Measurements from ENCODE around the gene ACO2. TPM values are rescaled to one million over a fixed set of nuclear protein-coding genes. Genes with fewer than 3 reads are reported as not detected.

ACO2 gene
- total RNA-seq, 1 experiment from 2014 or later: 105 TPM

DNA sequence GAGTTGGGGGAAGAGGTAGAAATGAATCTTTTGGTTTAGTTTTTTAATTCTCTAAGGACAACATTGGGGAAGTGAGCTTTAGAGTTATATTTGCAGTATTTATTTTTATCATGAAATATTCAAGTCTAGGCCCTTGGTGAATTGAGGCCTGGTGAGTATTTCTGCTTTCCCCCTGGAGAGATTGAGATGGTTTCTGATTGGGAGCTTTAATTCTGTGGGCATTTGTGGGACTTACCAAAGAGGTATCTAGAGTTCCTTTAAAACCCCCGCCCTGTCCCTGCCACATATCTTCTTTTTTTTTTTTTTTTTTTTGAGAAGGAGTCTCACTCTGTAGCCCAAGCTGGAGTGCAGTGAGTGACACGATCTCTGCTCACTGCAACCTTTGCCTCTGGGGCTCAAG is 9.6 kb downstream of the ACO2 start:
- H3K36me3 Mint-ChIP-seq (ENCODE audit: insufficient read depth, unreplicated experiment): peaks cover 37% of the 10 kb centered on the region
- no TSS peak for BruUV-seq (replicated peaks)
- ChIA-PET POLR2A (interaction anchor here (0.6 to 4.4 kb wide), 5 partner anchors 9 to 1151 kb away, joined by 3 to 39 read pairs (median 4); partner anchors contain the start of genes ACO2, PHF5A and TOB2), CTCF (interaction anchor here (0.6 to 2.5 kb wide), 4 partner anchors 10 to 75 kb away, joined by 3 to 10 read pairs (median 3); no protein-coding TSS in a partner anchor)
- no peak for DNase-seq (ENCODE audit: unreplicated experiment)
- no peaks in the 10 kb centered on the region for H3K9me3 Mint-ChIP-seq (ENCODE audit: unreplicated experiment)
- peak overlapping the region; percentile 37 for H3K27ac Mint-ChIP-seq (ENCODE audit: low read depth, unreplicated experiment)
- intact Hi-C loops (cut with micrococcal nuclease): no loop called here
- H3K4me3 Mint-ChIP-seq (ENCODE audit: unreplicated experiment): no peak overlapping the region
- no peak for TF ChIP-seq CTCF (IDR thresholded peaks at IDR 0.05; ENCODE audit: unreplicated experiment)
- no peaks in the 10 kb centered on the region for H3K27me3 Mint-ChIP-seq (ENCODE audit: insufficient read depth, unreplicated experiment)
- peaks cover 33% of the 10 kb centered on the region for H3K4me1 Mint-ChIP-seq (ENCODE audit: insufficient read depth, unreplicated experiment)

DNA sequence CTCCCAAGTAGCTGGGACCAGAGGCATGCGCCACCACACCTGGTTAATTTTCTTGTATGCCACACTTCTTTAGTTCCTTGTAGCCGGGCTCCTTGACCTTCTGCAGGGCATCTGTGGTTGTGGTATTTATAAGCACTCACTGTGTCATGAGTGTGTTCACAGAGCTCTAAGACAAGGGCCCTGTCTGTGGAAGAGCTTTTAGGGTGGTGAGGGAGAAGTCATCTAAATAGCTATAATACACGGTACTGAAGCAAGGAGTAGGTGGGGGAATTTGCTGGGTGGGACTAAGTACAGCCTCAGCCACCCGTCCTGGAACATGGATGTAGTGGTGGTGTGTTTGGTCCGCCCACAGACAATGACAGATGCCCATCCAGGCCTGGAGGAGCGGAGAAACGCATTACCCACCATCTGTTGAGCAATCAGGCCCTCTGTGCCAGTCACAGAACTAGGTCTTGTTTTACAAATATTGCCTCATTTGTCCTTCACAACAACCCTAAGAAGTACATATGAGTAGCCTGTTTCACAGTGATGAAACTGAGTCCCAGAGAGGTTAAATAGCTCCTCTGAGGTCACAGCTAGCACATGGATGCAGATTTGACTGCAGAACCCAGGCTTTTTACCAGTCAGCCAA is 10.1 kb downstream of the ACO2 start:
- peak overlapping the region; percentile 37 for H3K27ac Mint-ChIP-seq (ENCODE audit: low read depth, unreplicated experiment)
- BruUV-seq (replicated peaks): no TSS peak
- intact Hi-C loops (cut with micrococcal nuclease): no loop called here

DNA sequence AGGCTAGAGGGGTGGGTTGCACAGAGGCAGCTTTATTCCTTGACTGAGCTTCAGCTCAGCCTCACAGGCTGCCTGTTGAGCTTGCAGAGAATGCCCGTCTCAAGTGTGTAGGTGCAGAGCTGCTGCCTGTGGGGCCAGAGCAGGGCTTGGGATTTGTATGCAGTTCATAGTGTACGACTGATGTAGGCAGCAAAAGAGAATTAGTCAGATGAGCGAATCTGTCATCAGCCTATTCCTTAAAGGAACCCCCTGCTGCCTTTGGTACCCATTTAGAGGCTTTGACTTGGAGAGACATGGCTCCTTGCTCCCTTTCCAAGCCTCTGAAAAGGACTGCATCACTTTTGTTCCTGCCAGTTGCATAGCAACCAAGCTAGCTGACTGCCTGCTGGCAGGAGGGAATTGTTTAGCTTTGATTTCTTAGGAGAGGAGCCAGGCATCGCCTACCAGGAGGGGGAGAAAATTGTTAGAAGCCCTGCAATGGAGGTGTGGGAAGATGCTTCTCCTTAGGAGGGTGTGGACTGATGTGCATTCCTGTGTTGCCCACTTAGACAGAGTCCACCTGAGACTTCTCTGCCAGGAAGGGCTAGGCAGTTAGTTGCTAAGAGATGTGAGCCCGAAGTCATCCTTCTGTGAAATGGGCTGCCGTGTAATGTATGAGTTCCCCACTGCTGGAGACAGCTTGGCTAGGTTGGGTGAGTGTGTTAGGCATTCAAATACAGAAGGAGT is 10.9 kb downstream of the ACO2 start:
- peak; percentile 12 for DNase-seq (ENCODE audit: unreplicated experiment)
- peaks cover 35% of the 10 kb centered on the region for H3K36me3 Mint-ChIP-seq (ENCODE audit: insufficient read depth, unreplicated experiment)
- peaks cover 25% of the 10 kb centered on the region for H3K4me1 Mint-ChIP-seq (ENCODE audit: insufficient read depth, unreplicated experiment)
- H3K9me3 Mint-ChIP-seq (ENCODE audit: unreplicated experiment): no peaks in the 10 kb centered on the region
- no peak for TF ChIP-seq CTCF (IDR thresholded peaks at IDR 0.05; ENCODE audit: unreplicated experiment)
- intact Hi-C loops (cut with micrococcal nuclease): no loop called here
- no peak overlapping the region for H3K4me3 Mint-ChIP-seq (ENCODE audit: unreplicated experiment)
- no TSS peak for BruUV-seq (replicated peaks)
- ChIA-PET POLR2A (interaction anchor here (0.7 to 4.4 kb wide), 5 partner anchors 10 to 36 kb away, joined by 3 to 39 read pairs (median 4); partner anchors contain the start of genes ACO2, PHF5A and TOB2), CTCF (interaction anchor here (0.6 to 2.5 kb wide), 6 partner anchors 14 to 558 kb away, joined by 3 to 10 read pairs (median 3); no protein-coding TSS in a partner anchor)
- H3K27me3 Mint-ChIP-seq (ENCODE audit: insufficient read depth, unreplicated experiment): no peaks in the 10 kb centered on the region
- H3K27ac Mint-ChIP-seq (ENCODE audit: low read depth, unreplicated experiment): peak overlapping the region; percentile 37

More for the DNA sequence above, 10.1 kb downstream of the ACO2 start:
- no peak overlapping the region for H3K4me3 Mint-ChIP-seq (ENCODE audit: unreplicated experiment)
- no peaks in the 10 kb centered on the region for H3K9me3 Mint-ChIP-seq (ENCODE audit: unreplicated experiment)
- TF ChIP-seq CTCF (IDR thresholded peaks at IDR 0.05; ENCODE audit: unreplicated experiment): no peak
- POLR2A ChIA-PET: interaction anchor here (0.6 to 4.4 kb wide), 4 partner anchors 9 to 1150 kb away, joined by 3 to 39 read pairs (median 5); partner anchors contain the start of genes ACO2, PHF5A and TOB2
- H3K27me3 Mint-ChIP-seq (ENCODE audit: insufficient read depth, unreplicated experiment): no peaks in the 10 kb centered on the region
- H3K4me1 Mint-ChIP-seq (ENCODE audit: insufficient read depth, unreplicated experiment): peaks cover 27% of the 10 kb centered on the region
- peak; percentile 82 for DNase-seq (ENCODE audit: unreplicated experiment)
- CTCF ChIA-PET: interaction anchor here (1.2 to 2.5 kb wide), 3 partner anchors 15 to 38 kb away, joined by 3 to 10 read pairs (median 4); no protein-coding TSS in a partner anchor
- peaks cover 37% of the 10 kb centered on the region for H3K36me3 Mint-ChIP-seq (ENCODE audit: insufficient read depth, unreplicated experiment)

DNA sequence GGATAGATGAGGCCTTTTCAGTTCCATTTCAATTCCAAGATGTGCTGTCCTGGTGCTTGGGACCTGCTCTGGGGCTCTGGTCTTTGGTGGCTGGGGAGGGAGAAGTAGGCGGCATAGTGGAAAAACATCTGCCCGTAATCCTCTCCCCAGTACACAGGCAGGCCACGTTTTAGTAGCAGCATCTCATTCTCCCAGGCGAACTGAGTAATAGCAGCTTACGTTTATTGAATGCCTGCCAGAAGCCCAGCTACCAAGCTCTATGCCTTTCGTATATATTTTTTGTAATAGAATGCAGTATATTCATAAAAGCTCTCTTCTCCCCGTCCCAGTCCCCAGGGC is 11.4 kb downstream of the ACO2 start:
- no peak for TF ChIP-seq CTCF (IDR thresholded peaks at IDR 0.05; ENCODE audit: unreplicated experiment)
- no peaks in the 10 kb centered on the region for H3K9me3 Mint-ChIP-seq (ENCODE audit: unreplicated experiment)
- H3K4me1 Mint-ChIP-seq (ENCODE audit: insufficient read depth, unreplicated experiment): peaks cover 25% of the 10 kb centered on the region
- BruUV-seq (replicated peaks): no TSS peak
- ChIA-PET POLR2A (interaction anchor here (1.0 to 4.4 kb wide), 4 partner anchors 11 to 34 kb away, joined by 4 to 39 read pairs (median 4); partner anchors contain the start of genes ACO2, PHF5A and TOB2), CTCF (interaction anchor here (0.6 to 1.5 kb wide), 3 partner anchors 15 to 559 kb away, joined by 3 read pairs; no protein-coding TSS in a partner anchor)
- no peak overlapping the region for H3K4me3 Mint-ChIP-seq (ENCODE audit: unreplicated experiment)
- DNase-seq (ENCODE audit: unreplicated experiment): peak; percentile 34
- no peaks in the 10 kb centered on the region for H3K27me3 Mint-ChIP-seq (ENCODE audit: insufficient read depth, unreplicated experiment)
- peaks cover 33% of the 10 kb centered on the region for H3K36me3 Mint-ChIP-seq (ENCODE audit: insufficient read depth, unreplicated experiment)
- intact Hi-C loops (cut with micrococcal nuclease): no loop called here
- peak overlapping the region; percentile 25 for H3K27ac Mint-ChIP-seq (ENCODE audit: low read depth, unreplicated experiment)

Measured in MCF 10A (cell line).